ENCODE data around the gene SDC4.

The SDC4 gene

GRCh38 chr20:45294659-45295058 is 53.6 kb downstream of the SDC4 start:
- no peak for DNase-seq (ENCODE audit: low spot score)

GRCh38 chr20:45294003-45294368 is 54.2 kb downstream of the SDC4 start:
- DNase-seq (ENCODE audit: low spot score): no peak

GRCh38 chr20:45293041-45294002 is 54.9 kb downstream of the SDC4 start:
- peak; percentile 77 for DNase-seq (ENCODE audit: low spot score)

GRCh38 chr20:45292343-45292742 is 55.9 kb downstream of the SDC4 start:
- DNase-seq (ENCODE audit: low spot score): no peak

GRCh38 chr20:45291526-45291925 is 56.7 kb downstream of the SDC4 start:
- no peak for DNase-seq (ENCODE audit: low spot score)

GRCh38 chr20:45290677-45291355 is 57.4 kb downstream of the SDC4 start:
- peak; percentile 75 for DNase-seq (ENCODE audit: low spot score)

GRCh38 chr20:45289942-45290676 is 58.1 kb downstream of the SDC4 start:
- DNase-seq (ENCODE audit: low spot score): no peak

- DNase-seq (ENCODE audit: low spot score): no peak
Observed at GRCh38 chr20:45288860-45289259, 59.4 kb downstream of the SDC4 start.

- DNase-seq (ENCODE audit: low spot score): no peak
Observed at GRCh38 chr20:45288376-45288775, 59.8 kb downstream of the SDC4 start.

- no peak for DNase-seq (ENCODE audit: low spot score)
Observed at GRCh38 chr20:45283551-45284057, 64.6 kb downstream of the SDC4 start.

- DNase-seq (ENCODE audit: low spot score): no peak
Observed at GRCh38 chr20:45282700-45283550, 65.3 kb downstream of the SDC4 start.

- DNase-seq (ENCODE audit: low spot score): no peak
Observed at GRCh38 chr20:45279992-45280391, 68.2 kb downstream of the SDC4 start.

- DNase-seq (ENCODE audit: low spot score): no peak
Observed at GRCh38 chr20:45275338-45275737, 72.9 kb downstream of the SDC4 start.
